ENCODE measurements around the gene DGAT2L6. TPM values are rescaled to one million over a fixed set of nuclear protein-coding genes. Genes with fewer than 3 reads are reported as not detected.

DGAT2L6 gene
- total and polyA plus RNA-seq, 12 donors, result not detected

- Histone ChIP-seq H3K4me1 (peaks cover 0 to 9% (median 0%) of the 10 kb centered on the region in 9 donors), H3K4me3 (no peak overlapping the region), H3K27me3 (peaks cover 0 to 12% (median 0%) of the 10 kb centered on the region in 7 donors), H3K36me3 (peaks cover 0 to 39% (median 0%) of the 10 kb centered on the region in 9 donors), H3K9me3 (no peaks in the 10 kb centered on the region), H3K27ac (no peak overlapping the region)
- no peak for TF ChIP-seq CTCF (IDR thresholded peaks at IDR 0.05)
- intact Hi-C loops (cut with DNase I), result no loop called here
- WGBS, 2 donors, result 88 to 91% methylated on average over 3 of the region's 3 CpGs
- ATAC-seq (no peak), DNase-seq (no peak)
Measured at GRCh38 chrX:70139736-70140135, 37.5 kb upstream of the DGAT2L6 start.

- 89 to 94% methylated on average over 2 of the region's 2 CpGs for WGBS, 2 donors
- Histone ChIP-seq H3K27me3 (peaks cover 0 to 22% (median 0%) of the 10 kb centered on the region in 7 donors), H3K36me3 (peaks cover 0 to 34% (median 0%) of the 10 kb centered on the region in 9 donors), H3K4me1 (no peaks in the 10 kb centered on the region), H3K27ac (no peak overlapping the region), H3K9me3 (no peaks in the 10 kb centered on the region), H3K4me3 (no peak overlapping the region)
- no peak for DNase-seq
- TF ChIP-seq CTCF (IDR thresholded peaks at IDR 0.05), result no peak
- intact Hi-C loops (cut with DNase I), result no loop called here
- no peak for ATAC-seq
Measured at GRCh38 chrX:70141373-70141772, 35.9 kb upstream of the DGAT2L6 start.

GRCh38 chrX:70166601-70167590 lies 10.4 kb upstream of the DGAT2L6 start:
- Histone ChIP-seq H3K4me1 (peaks cover 0 to 17% (median 0%) of the 10 kb centered on the region in 9 donors), H3K36me3 (peaks cover 0 to 34% (median 0%) of the 10 kb centered on the region in 9 donors), H3K4me3 (no peak overlapping the region), H3K27me3 (peaks cover 0 to 10% (median 0%) of the 10 kb centered on the region in 7 donors), H3K9me3 (no peaks in the 10 kb centered on the region), H3K27ac (no peak overlapping the region)
- DNase-seq (no peak), ATAC-seq (no peak)
- TF ChIP-seq CTCF (IDR thresholded peaks at IDR 0.05), result no peak
- 84 to 86% methylated on average over 19 of the region's 19 CpGs for WGBS, 2 donors
- intact Hi-C loops (cut with DNase I), result no loop called here

- Histone ChIP-seq H3K27ac (peak overlapping the region in 3 of 10 donors; percentile 22 to 40 (median 36)), H3K36me3 (peaks cover 0 to 21% (median 0%) of the 10 kb centered on the region in 9 donors), H3K9me3 (no peaks in the 10 kb centered on the region), H3K4me3 (peak overlapping the region in 5 of 10 donors; percentile 12 to 28 (median 24)), H3K27me3 (peaks cover 0 to 10% (median 0%) of the 10 kb centered on the region in 7 donors), H3K4me1 (peaks cover 0 to 17% (median 0%) of the 10 kb centered on the region in 9 donors)
- TF ChIP-seq CTCF (IDR thresholded peaks at IDR 0.05), result no peak
- WGBS, 2 donors, result 35 to 40% methylated on average over 11 of the region's 11 CpGs
- DNase-seq, result no peak
- ATAC-seq, result peak in 6 of 8 donors; percentile 42 to 81 (median 64)
- intact Hi-C loops (cut with DNase I), result no loop called here
Measured at GRCh38 chrX:70168238-70169188, 8.8 kb upstream of the DGAT2L6 start.

All from heart right ventricle (tissue), 16 donors.